BE2C (cell line): ENCODE results near the gene PTBP1.
"Not testable (repeated sequence)": the region's sequence is repeated elsewhere in the genome, so short reads cannot be mapped to it uniquely, and the experiment has no call there.

Experiments
- DNase-seq: peaks from one replicate; pipeline ENCODE4 v3.0.0-alpha.2; 2020
- H3K27me3 ChIP-seq: fragments of 250-450 bp; sonication (Bioruptor Pico); 2 replicates; pipeline ENCODE4 v1.5.1; 2020; ENCODE audit warnings: mild to moderate bottlenecking
- H3K36me3 ChIP-seq: fragments of 250-450 bp; sonication (Bioruptor Pico); 2 replicates; pipeline ENCODE4 v1.5.1; 2020; ENCODE audit warnings: mild to moderate bottlenecking
- H3K4me1 ChIP-seq: fragments of 250-450 bp; sonication (Bioruptor Pico); 2 replicates; pipeline ENCODE4 v1.5.1; 2020
- H3K4me3 ChIP-seq: 2 replicates; pipeline ENCODE4 v1.5.1; 2011; ENCODE audit warnings: low read depth, low read length
- H3K9me3 ChIP-seq: fragments of 250-450 bp; sonication (Bioruptor Pico); 2 replicates; pipeline ENCODE4 v1.5.1; 2020
- CTCF ChIP-seq: IDR thresholded peaks from 2 replicates; pipeline ENCODE4 v1.5.1; 2012; ENCODE audit warnings: mild to moderate bottlenecking, low read depth, low read length

The PTBP1 gene

GRCh38 chr19:831407-832369 is 34.4 kb downstream of the PTBP1 start:
- DNase-seq = no peak
- Histone ChIP-seq H3K9me3 (no peaks in the 10 kb centered on the region), H3K27me3 (peaks cover 64% of the 10 kb centered on the region), H3K4me1 (no peaks in the 10 kb centered on the region), H3K36me3 (no peaks in the 10 kb centered on the region), H3K4me3 (no peak overlapping the region)
- TF ChIP-seq CTCF = no peak

GRCh38 chr19:834216-834615 is 37.0 kb downstream of the PTBP1 start:
- TF ChIP-seq CTCF = no peak
- Histone ChIP-seq H3K4me1 (no peaks in the 10 kb centered on the region), H3K4me3 (no peak overlapping the region), H3K27me3 (peaks cover 69% of the 10 kb centered on the region), H3K9me3 (no peaks in the 10 kb centered on the region), H3K36me3 (no peaks in the 10 kb centered on the region)
- DNase-seq = no peak

GRCh38 chr19:835210-835810 is 38.1 kb downstream of the PTBP1 start:
- H3K27me3 ChIP-seq = peaks cover 58% of the 10 kb centered on the region
- H3K9me3 ChIP-seq = no peaks in the 10 kb centered on the region
- no peaks in the 10 kb centered on the region for H3K4me1 ChIP-seq
- DNase-seq = no peak
- no peak overlapping the region for H3K4me3 ChIP-seq
- no peaks in the 10 kb centered on the region for H3K36me3 ChIP-seq
- TF ChIP-seq CTCF = no peak

GRCh38 chr19:840519-841206 is 43.4 kb downstream of the PTBP1 start, which contains the start of gene PRTN3:
PRTN3 (plus strand) TSS chr19:840999; CDS start chr19:841009, 10 bp downstream.
- Histone ChIP-seq H3K27me3 (peaks cover 45% of the 10 kb centered on the region), H3K4me3 (no peak within 1 kb of the TSS), H3K36me3 (no peaks in the 10 kb centered on the region), H3K4me1 (no peaks in the 10 kb centered on the region), H3K9me3 (no peaks in the 10 kb centered on the region)
- no peak for TF ChIP-seq CTCF
- no peak for DNase-seq

- not testable (repeated sequence) for H3K4me3 ChIP-seq, DNase-seq, H3K9me3 ChIP-seq, H3K36me3 ChIP-seq, H3K4me1 ChIP-seq
- H3K27me3 ChIP-seq = peaks cover 49% of the 10 kb centered on the region
Measured at GRCh38 chr19:842802-843179, 45.5 kb downstream of the PTBP1 start.

- no peak for DNase-seq
Measured at GRCh38 chr19:843180-843835, 46.1 kb downstream of the PTBP1 start.

More at GRCh38 chr19:843180-843835, 46.1 kb downstream of the PTBP1 start:
- Histone ChIP-seq H3K9me3 (no peaks in the 10 kb centered on the region), H3K36me3 (no peaks in the 10 kb centered on the region), H3K27me3 (peaks cover 55% of the 10 kb centered on the region), H3K4me3 (no peak overlapping the region), H3K4me1 (no peaks in the 10 kb centered on the region)
- TF ChIP-seq CTCF = 0 out of 2 replicates have a peak, but pooled peaks have one; percentile 2
